Body of pancreas (tissue), 4 donors: Measurements from ENCODE around the gene NPW.

ENCODE experiments used
- CTCF ChIP-seq, 7 experiments: fragments of 450-650 bp in 4 of 7; fragments of 200-600 bp in 3 of 7; sonication (generic) in 3 of 7; IDR thresholded peaks; one replicate each; pipeline ENCODE4 v1.5.1; 2016 to 2019; ENCODE audit warnings: antibody characterized with exemption in 7 of 7
- POLR2A ChIP-seq, 3 donors: fragments of 450-650 bp; IDR thresholded peaks; one replicate each; pipeline ENCODE4 v1.6.1; 2016; ENCODE audit warnings: antibody characterized with exemption in 3 of 3, mild to moderate bottlenecking in 2 of 3

GRCh38 chr16:2019518-2019920 lies at the start of gene NPW:
- TF ChIP-seq POLR2A (IDR thresholded peaks at IDR 0.05): no peak
- no peak for TF ChIP-seq CTCF (IDR thresholded peaks at IDR 0.05)
